Body of pancreas (tissue), 4 donors: ENCODE data around the gene GARIN5B. TPM values are rescaled to one million over a fixed set of nuclear protein-coding genes. Genes with fewer than 3 reads are reported as not detected.

Experiments used
- ATAC-seq: fragments of 150-250 bp; one replicate; pipeline ENCODE4 v1.9.1; 2016
- DNase-seq, 4 donors: peaks; one replicate each; pipeline ENCODE4 v3.0.0-alpha.2; 2019
- H3K27ac ChIP-seq, 4 donors: fragments of 200-600 bp; sonication (generic); 1 replicate in 3 of 4; 2 replicates in 1 of 4; pipeline versions ENCODE4 v1.5.1 to v1.6.1; 2016 to 2019; ENCODE audit warnings: mild to moderate bottlenecking in 1 of 4, mixed read lengths in 1 of 4, moderate library complexity in 1 of 4
- H3K27me3 ChIP-seq, 2 donors: fragments of 200-600 bp; sonication (generic); one replicate each; pipeline ENCODE4 v1.6.0; 2016; ENCODE audit warnings: mild to moderate bottlenecking in 1 of 2
- H3K36me3 ChIP-seq, 2 donors: fragments of 200-600 bp; sonication (generic); replicated peaks in 1 of 2; 2 replicates each; pipeline ENCODE4 v1.5.1; 2016; ENCODE audit warnings: low read depth in 2 of 2; ENCODE audit not compliant: insufficient read depth in 1 of 2
- H3K4me1 ChIP-seq: fragments of 200-600 bp; sonication (generic); one replicate; pipeline ENCODE4 v1.6.0; 2016
- H3K4me3 ChIP-seq, 2 donors: fragments of 200-600 bp; sonication (generic); 1 replicate in 1 of 2; 2 replicates in 1 of 2; pipeline ENCODE4 v1.5.1; 2016 to 2019
- H3K9me3 ChIP-seq, 3 donors: fragments of 200-600 bp; sonication (generic); 1 replicate in 2 of 3; 2 replicates in 1 of 3; pipeline ENCODE4 v1.5.1; 2016
- CTCF ChIP-seq, 7 experiments: fragments of 450-650 bp in 4 of 7; fragments of 200-600 bp in 3 of 7; sonication (generic) in 3 of 7; IDR thresholded peaks; one replicate each; pipeline ENCODE4 v1.5.1; 2016 to 2019; ENCODE audit warnings: antibody characterized with exemption in 7 of 7
- POLR2A ChIP-seq, 3 donors: fragments of 450-650 bp; IDR thresholded peaks; one replicate each; pipeline ENCODE4 v1.6.1; 2016; ENCODE audit warnings: antibody characterized with exemption in 3 of 3, mild to moderate bottlenecking in 2 of 3
- WGBS, 2 donors: methylation state at CpG; one replicate each; pipeline ENCODE4 v1.1.5; 2017; 5-methylcytosine and 5-hydroxymethylcytosine counted together
- intact Hi-C: fragments of 100-400 bp; cut with DNase I; formaldehyde crosslinking; loops from one replicate; pipeline ENCODE4 v1.15.1; 2023
- total RNA-seq, 2 donors: library from RNA; depleted of rRNA; stranded (reverse); fragments of >200 nt; gene quantifications; one replicate each; pipeline ENCODE4 v1.1.0, GENCODE V29; 2016

GARIN5B gene
- total RNA-seq, 2 donors from 2014 or later = not detected

DNA sequence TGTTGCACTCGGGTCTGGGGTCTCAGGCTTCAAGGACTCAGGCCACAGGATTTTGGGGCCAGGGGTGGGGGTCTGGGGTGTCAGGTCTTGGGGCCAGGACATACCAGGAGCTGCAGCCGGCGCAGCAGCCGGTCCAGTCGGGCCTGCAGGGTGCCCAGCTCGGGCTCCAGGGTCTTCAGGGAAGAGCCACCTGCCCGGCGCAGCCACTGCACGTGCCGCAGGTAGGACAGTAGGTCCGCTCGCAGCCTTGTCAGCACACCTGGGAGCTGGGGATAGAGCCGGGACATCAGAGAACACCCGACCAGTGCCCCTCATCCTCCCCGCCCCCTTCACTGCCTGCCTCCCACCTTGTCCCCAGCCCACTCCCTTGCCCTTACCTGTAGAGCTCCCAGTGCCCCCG, 5.0 kb upstream of the GARIN5B start:
- peaks cover 15% of the 10 kb centered on the region for H3K4me1 ChIP-seq
- ATAC-seq (no peak), DNase-seq (no peak)
- H3K9me3 ChIP-seq = no peaks in the 10 kb centered on the region
- 65 to 69% methylated on average over 6 to 14 of the region's 16 CpGs for WGBS, 2 donors
- H3K27me3 ChIP-seq = peaks cover 0 to 26% of the 10 kb centered on the region in 2 donors
- TF ChIP-seq CTCF (IDR thresholded peaks at IDR 0.05) (no peak), POLR2A (IDR thresholded peaks at IDR 0.05) (no peak)
- H3K4me3 ChIP-seq = no peak overlapping the region
- H3K36me3 ChIP-seq = no peaks in the 10 kb centered on the region
- intact Hi-C loops = no loop called here
- H3K27ac ChIP-seq = no peak overlapping the region

DNA sequence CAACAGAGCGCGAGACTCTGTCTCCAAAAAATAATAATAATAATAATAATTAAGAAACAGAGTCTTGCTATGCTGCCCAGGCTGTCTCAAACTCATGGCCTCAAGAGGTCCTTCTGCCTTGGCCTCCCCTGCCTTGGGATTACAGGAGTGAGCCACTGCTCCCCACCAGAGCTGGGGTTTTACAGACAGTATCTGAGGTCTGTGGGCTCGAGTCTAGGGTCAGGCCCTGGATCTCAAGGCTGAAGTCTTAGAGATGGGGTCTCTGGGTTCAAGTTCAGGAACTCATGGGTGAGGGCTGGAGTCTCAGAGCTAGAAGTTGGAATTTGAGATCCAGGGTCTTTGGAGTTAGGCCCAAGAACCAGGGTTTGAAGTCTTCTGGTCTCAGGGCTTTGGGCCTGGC, 3.7 kb upstream of the GARIN5B start:
- no peaks in the 10 kb centered on the region for H3K36me3 ChIP-seq
- ATAC-seq (no peak), DNase-seq (no peak)
- TF ChIP-seq CTCF (IDR thresholded peaks at IDR 0.05) (no peak), POLR2A (IDR thresholded peaks at IDR 0.05) (no peak)
- no peaks in the 10 kb centered on the region for H3K9me3 ChIP-seq
- WGBS, 2 donors = 89 to 91% methylated on average over 3 of the region's 3 CpGs
- no peak overlapping the region for H3K4me3 ChIP-seq
- H3K4me1 ChIP-seq = peaks cover 15% of the 10 kb centered on the region
- intact Hi-C loops = no loop called here
- no peak overlapping the region for H3K27ac ChIP-seq
- H3K27me3 ChIP-seq = peaks cover 0 to 16% of the 10 kb centered on the region in 2 donors

DNA sequence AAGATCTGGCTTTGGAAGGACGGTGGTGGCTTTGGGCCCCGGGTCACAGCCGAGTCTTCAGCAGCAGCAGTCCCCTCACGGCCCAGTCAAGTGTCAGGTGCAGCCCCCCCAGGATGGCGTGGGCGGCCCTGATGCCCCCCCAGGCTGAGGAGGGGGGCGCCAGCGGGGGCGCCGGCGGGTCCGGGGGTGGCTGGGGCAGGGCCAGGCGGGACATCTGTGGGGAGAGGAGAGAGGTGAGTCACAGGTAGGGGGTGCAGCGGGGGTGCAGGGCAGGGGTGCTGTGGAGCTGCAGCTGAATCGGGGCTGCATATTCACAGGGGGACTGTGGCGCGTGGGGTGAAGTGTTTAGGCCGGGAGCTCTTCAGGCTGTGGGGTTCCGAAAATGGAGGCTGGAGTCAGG, 2.9 kb upstream of the GARIN5B start:
- ATAC-seq = no peak
- H3K27me3 ChIP-seq = peaks cover 0 to 16% of the 10 kb centered on the region in 2 donors
- H3K36me3 ChIP-seq = no peaks in the 10 kb centered on the region
- no peak overlapping the region for H3K27ac ChIP-seq
- 90 to 93% methylated on average over 8 to 9 of the region's 19 CpGs for WGBS, 2 donors
- H3K9me3 ChIP-seq = no peaks in the 10 kb centered on the region
- no peak for TF ChIP-seq POLR2A (IDR thresholded peaks at IDR 0.05)
- no peak for TF ChIP-seq CTCF (IDR thresholded peaks at IDR 0.05)
- intact Hi-C loops = no loop called here
- no peak overlapping the region for H3K4me3 ChIP-seq
- DNase-seq = no peak
- peaks cover 15% of the 10 kb centered on the region for H3K4me1 ChIP-seq

- intact Hi-C loops = no loop called here
- Histone ChIP-seq H3K4me3 (no peak overlapping the region), H3K4me1 (peaks cover 15% of the 10 kb centered on the region), H3K27me3 (peaks cover 0 to 16% of the 10 kb centered on the region in 2 donors), H3K27ac (no peak overlapping the region), H3K36me3 (no peaks in the 10 kb centered on the region), H3K9me3 (no peaks in the 10 kb centered on the region)
- DNase-seq = no peak
- TF ChIP-seq CTCF (IDR thresholded peaks at IDR 0.05) (no peak), POLR2A (IDR thresholded peaks at IDR 0.05) (no peak)
- no peak for ATAC-seq
- WGBS, 2 donors = 60 to 64% methylated on average over 8 of the region's 8 CpGs
These were observed 2.2 kb upstream of the GARIN5B start for GRCh38 chr19:55365245-55365644.

GRCh38 chr19:55362174-55362989, 678 bp downstream of the GARIN5B start:
- DNase-seq = no peak
- H3K27ac ChIP-seq = no peak overlapping the region
- no peaks in the 10 kb centered on the region for H3K4me1 ChIP-seq
- no peak for TF ChIP-seq POLR2A (IDR thresholded peaks at IDR 0.05)
- TF ChIP-seq CTCF (IDR thresholded peaks at IDR 0.05) = no peak
- no peaks in the 10 kb centered on the region for H3K27me3 ChIP-seq
- ATAC-seq = no peak
- intact Hi-C loops = no loop called here
- H3K4me3 ChIP-seq = no peak overlapping the region
- 57 to 62% methylated on average over 20 to 38 of the region's 38 CpGs for WGBS, 2 donors
- no peaks in the 10 kb centered on the region for H3K36me3 ChIP-seq
- H3K9me3 ChIP-seq = no peaks in the 10 kb centered on the region
